GM12864 (cell line): ENCODE measurements around the gene CYP2C8.

Experiments used
- DNase-seq: peaks from one replicate; pipeline ENCODE4 v3.0.0-alpha.2; 2011; ENCODE audit warnings: low read depth
- H3K4me3 ChIP-seq: 2 replicates; pipeline ENCODE4 v1.5.1; 2011; ENCODE audit warnings: mild to moderate bottlenecking, low read depth, low read length, control low read depth
- TF ChIP-seq, protein P1 (sequence below): IDR thresholded peaks from 2 replicates; pipeline ENCODE4 v1.5.1; 2011; ENCODE audit warnings: low read depth, mild to moderate bottlenecking, moderate library complexity, low read length, control low read depth, inconsistent platforms; ENCODE audit errors: missing control alignments

Gene CYP2C8

DNA sequence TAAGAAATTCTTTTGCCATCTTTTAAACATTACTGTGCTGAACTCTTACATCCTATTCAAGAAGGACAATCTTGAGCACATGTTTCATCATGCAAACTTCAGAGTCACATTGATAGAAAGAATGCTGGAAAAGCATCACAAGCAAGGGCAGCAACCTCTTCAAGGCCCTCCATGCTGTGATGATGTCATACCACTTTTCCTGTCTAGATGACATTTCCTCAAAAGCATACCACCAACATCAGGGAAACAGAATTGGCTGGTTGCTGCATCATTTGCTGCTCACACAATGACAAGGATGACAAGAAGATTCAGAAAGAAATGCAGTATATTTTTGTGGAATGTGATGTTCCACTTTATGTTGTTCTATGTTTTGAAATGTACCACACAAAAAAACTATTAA lies 37.6 kb downstream of the CYP2C8 start:
- DNase-seq, result no peak
- TF ChIP-seq, protein P1, sequence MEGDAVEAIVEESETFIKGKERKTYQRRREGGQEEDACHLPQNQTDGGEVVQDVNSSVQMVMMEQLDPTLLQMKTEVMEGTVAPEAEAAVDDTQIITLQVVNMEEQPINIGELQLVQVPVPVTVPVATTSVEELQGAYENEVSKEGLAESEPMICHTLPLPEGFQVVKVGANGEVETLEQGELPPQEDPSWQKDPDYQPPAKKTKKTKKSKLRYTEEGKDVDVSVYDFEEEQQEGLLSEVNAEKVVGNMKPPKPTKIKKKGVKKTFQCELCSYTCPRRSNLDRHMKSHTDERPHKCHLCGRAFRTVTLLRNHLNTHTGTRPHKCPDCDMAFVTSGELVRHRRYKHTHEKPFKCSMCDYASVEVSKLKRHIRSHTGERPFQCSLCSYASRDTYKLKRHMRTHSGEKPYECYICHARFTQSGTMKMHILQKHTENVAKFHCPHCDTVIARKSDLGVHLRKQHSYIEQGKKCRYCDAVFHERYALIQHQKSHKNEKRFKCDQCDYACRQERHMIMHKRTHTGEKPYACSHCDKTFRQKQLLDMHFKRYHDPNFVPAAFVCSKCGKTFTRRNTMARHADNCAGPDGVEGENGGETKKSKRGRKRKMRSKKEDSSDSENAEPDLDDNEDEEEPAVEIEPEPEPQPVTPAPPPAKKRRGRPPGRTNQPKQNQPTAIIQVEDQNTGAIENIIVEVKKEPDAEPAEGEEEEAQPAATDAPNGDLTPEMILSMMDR, result no peak
- no peak overlapping the region for H3K4me3 ChIP-seq

DNA sequence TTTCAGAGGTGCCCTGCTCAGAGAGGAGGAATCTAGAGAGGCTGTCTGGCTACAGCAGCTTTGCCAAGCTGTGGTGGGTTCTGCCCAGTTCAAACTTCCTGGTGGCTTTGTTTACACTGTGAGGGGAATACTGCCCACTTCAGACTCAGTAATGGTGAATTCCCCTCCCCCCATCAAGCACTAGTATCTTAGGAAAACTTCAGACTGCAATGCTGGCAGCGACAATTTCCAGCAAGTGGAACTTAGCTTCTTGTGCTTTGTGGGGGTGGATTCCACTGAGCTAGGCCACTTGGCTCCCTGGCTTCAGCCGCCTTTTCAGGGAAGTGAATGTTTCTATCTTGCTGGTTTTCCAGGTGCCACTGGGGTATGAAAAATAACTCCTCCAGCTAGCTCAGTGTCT lies 42.8 kb downstream of the CYP2C8 start:
- TF ChIP-seq, protein P1, result no peak
- no peak overlapping the region for H3K4me3 ChIP-seq
- DNase-seq, result no peak

DNA sequence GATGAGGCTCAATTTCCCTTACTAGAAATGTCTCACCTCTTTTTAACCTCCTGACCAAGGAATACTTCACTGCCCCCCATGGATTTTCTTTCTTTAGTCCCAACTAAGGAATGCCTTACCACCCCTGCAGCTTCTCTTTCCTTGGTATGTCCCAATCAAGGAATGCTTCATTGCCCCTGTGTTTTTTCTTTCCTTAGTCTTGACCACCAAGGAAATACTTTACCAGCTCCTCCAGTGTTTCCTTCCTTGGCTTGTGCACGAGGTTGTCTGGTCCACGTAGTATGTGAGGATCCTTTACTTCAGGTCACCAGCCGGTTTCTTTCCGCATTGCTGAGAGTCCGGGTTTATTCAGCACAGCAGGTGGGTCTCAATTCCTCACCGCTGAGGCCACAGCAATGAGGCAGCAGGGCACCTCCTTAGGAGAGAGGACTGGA lies 71.5 kb downstream of the CYP2C8 start:
- DNase-seq, result no peak
- TF ChIP-seq, protein P1, result no peak
- H3K4me3 ChIP-seq, result no peak overlapping the region

DNA sequence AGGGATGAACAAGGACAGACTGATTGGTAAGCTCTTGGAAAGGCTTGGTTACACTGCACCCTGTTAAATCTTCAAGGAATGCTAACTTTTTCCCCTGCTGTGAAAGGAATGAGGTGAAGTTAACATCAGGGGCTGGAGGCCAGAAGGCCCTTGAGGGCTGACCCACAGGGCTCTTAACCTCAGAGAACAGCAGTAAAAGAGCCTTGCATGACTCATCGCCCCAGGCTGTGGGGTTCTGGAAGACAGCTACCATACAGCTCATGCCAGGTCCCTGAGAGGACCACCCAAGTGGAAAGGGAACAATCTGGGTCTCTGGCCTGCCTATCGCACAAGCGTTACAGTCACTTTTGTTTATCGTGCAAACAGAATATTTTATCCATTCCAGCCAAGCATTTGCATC lies 76.5 kb downstream of the CYP2C8 start:
- TF ChIP-seq, protein P1, result no peak
- DNase-seq, result no peak
- H3K4me3 ChIP-seq, result no peak overlapping the region

DNA sequence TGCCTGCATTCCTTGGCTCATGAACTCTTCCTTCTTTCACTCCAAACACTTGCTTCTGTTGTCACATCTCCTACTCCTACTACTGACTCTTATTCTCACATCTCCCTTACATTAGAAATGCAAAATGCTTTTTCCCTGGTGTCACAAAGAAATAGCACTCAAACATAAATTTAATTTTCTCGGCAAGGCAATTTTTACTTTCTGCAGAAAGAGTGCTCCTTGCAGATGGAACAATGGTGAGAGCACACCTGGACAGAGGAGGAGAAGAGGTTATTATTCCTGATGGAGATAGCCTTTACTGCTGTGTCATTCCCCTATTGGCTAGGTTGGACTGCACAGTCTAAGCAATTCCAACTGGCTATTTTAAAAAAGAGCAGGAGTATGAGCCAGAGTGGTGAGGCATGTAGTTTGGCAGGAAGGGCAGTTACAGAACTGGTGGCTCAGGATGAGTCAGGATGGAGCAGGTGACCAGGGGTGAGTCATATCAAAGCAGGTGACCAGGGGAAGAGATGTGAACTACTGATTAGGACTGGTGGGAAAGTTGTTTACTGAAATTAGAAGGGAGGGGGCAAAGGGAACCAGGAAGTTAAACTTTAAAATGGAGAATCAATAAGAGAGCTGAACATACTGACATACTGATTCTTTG lies 77.9 kb downstream of the CYP2C8 start:
- H3K4me3 ChIP-seq, result no peak overlapping the region
- DNase-seq, result no peak
- TF ChIP-seq, protein P1, result no peak

DNA sequence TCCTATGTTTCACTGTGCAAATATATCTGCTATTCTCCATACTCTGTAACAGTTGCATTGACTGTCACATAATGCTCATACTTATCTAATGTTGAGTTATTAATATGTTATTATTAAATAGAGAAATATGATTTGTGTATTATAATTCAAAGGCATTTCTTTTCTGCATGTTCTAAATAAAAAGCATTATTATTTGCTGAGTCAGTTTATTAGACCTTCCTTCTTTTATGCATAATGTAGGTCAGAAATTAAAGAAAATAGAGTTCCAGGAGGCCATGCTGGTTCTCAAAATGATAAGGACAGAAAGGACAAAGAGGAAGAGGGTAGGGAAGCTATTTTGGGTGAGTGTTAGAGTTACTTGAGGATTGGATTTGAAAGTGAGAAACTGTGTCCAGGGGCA lies 80.1 kb downstream of the CYP2C8 start:
- TF ChIP-seq, protein P1, result no peak
- no peak for DNase-seq
- H3K4me3 ChIP-seq, result no peak overlapping the region
